Measurements from ENCODE around the gene QRFP. TPM values are rescaled to one million over a fixed set of nuclear protein-coding genes. Genes with fewer than 3 reads are reported as not detected.

QRFP gene
- total RNA-seq, 1 experiment from 2014 or later: not detected

DNA sequence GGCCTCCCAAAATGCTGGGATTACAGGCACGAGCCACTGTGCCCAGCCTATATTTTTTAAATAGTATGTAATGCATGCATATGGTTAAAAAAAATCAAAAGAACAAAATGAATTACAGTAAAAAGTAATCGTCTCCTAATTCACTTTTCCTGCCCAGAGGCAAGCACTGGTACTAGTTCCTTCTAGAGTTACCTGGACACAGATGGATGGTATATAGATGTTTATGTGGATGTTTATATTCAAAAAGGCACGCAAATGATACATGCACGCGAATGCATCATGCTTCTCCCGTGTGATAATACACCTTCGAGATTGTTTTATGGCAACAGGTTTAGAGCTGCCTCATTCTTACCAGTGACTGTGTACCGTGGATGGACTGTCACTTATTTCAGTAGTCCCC is 40.1 kb downstream of the QRFP start:
- Mint-ChIP-seq H3K27ac (no peak overlapping the region), H3K9me3 (no peaks in the 10 kb centered on the region), H3K36me3 (ENCODE audit: insufficient read depth in 1 of 3, low read depth in 3 of 3) (peaks cover 11 to 49% (median 44%) of the 10 kb centered on the region in 3 experiments; a peak in 6 of 7 replicates), H3K4me1 (peaks cover 6 to 20% of the 10 kb centered on the region in 2 experiments; a peak in 3 of 4 replicates), H3K27me3 (ENCODE audit: low read depth) (no peaks in the 10 kb centered on the region), H3K4me3 (no peak overlapping the region)
- H3K4me1 ChIP-seq (ENCODE audit: insufficient read depth, low read length): 0 out of 2 replicates have a peak, but pooled peaks cover 2% of the 10 kb centered on the region
- H2BK20ac ChIP-seq (ENCODE audit: low read depth, low read length, poor library complexity, severe bottlenecking): no peak overlapping the region
- H3K27ac ChIP-seq (ENCODE audit: insufficient read length, low read depth, low read length): no peak overlapping the region
- no peaks in the 10 kb centered on the region for H3K9me3 ChIP-seq (ENCODE audit: control insufficient read depth, low read depth, low read length)
- H3T11ph ChIP-seq (ENCODE audit: low read length): no peak overlapping the region
- no peaks in the 10 kb centered on the region for H4K20me1 ChIP-seq (ENCODE audit: control insufficient read depth, insufficient read depth, insufficient read length)
- DNase-seq: no peak
- no peak overlapping the region for H4K8ac ChIP-seq (replicated peaks; ENCODE audit: insufficient read length, low read depth, low read length)
- peaks cover 2% of the 10 kb centered on the region for H3K79me2 ChIP-seq (ENCODE audit: insufficient read depth, low read length)
- no peak overlapping the region for H2BK15ac ChIP-seq (ENCODE audit: low read depth, low read length)
- no peak overlapping the region for H3K4ac ChIP-seq (ENCODE audit: low read depth, low read length)
- no peak overlapping the region for H4K91ac ChIP-seq (ENCODE audit: insufficient read length, low read depth, low read length)
- no peak overlapping the region for H3K18ac ChIP-seq (ENCODE audit: insufficient read length, low read depth, low read length)
- no peak overlapping the region for H3K23ac ChIP-seq (ENCODE audit: insufficient read length, low read depth, low read length)
- H3K4me2 ChIP-seq (ENCODE audit: insufficient read depth, insufficient read length, low read length): no peak overlapping the region
- no peak overlapping the region for H2AFZ ChIP-seq (ENCODE audit: low read length)
- no CpG with 5 or more reads among the region's 8 CpGs for WGBS (ENCODE audit: extremely low coverage, insufficient read length, low lambda C conversion rate)
- H3K27me3 ChIP-seq (ENCODE audit: insufficient read depth, low read length): no peaks in the 10 kb centered on the region
- no peak overlapping the region for H2BK12ac ChIP-seq (ENCODE audit: insufficient read length, low read depth, low read length)
- H3K56ac ChIP-seq (ENCODE audit: insufficient read length, low read depth, low read length): no peak overlapping the region
- no peaks in the 10 kb centered on the region for H3K79me1 ChIP-seq (ENCODE audit: insufficient read depth, low read depth, low read length, poor library complexity, severe bottlenecking)
- TF ChIP-seq, protein P1, sequence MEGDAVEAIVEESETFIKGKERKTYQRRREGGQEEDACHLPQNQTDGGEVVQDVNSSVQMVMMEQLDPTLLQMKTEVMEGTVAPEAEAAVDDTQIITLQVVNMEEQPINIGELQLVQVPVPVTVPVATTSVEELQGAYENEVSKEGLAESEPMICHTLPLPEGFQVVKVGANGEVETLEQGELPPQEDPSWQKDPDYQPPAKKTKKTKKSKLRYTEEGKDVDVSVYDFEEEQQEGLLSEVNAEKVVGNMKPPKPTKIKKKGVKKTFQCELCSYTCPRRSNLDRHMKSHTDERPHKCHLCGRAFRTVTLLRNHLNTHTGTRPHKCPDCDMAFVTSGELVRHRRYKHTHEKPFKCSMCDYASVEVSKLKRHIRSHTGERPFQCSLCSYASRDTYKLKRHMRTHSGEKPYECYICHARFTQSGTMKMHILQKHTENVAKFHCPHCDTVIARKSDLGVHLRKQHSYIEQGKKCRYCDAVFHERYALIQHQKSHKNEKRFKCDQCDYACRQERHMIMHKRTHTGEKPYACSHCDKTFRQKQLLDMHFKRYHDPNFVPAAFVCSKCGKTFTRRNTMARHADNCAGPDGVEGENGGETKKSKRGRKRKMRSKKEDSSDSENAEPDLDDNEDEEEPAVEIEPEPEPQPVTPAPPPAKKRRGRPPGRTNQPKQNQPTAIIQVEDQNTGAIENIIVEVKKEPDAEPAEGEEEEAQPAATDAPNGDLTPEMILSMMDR (conservative IDR thresholded peaks at IDR 0.05): no peak
- H2BK5ac ChIP-seq (ENCODE audit: insufficient read length, low read length): no peak overlapping the region
- no peaks in the 10 kb centered on the region for H3K23me2 ChIP-seq (ENCODE audit: insufficient read length, low read depth, low read length, poor library complexity, severe bottlenecking)
- H2BK120ac ChIP-seq (ENCODE audit: low read depth, low read length, poor library complexity, severe bottlenecking): no peak overlapping the region
- H3K14ac ChIP-seq (ENCODE audit: insufficient read depth, low read length): no peak overlapping the region
- no peak overlapping the region for H4K5ac ChIP-seq (ENCODE audit: insufficient read length, low read depth, low read length)
- H2AK5ac ChIP-seq (ENCODE audit: insufficient read length, low read length): no peak overlapping the region
- no peak overlapping the region for H3K9ac ChIP-seq (ENCODE audit: extremely low read depth, insufficient read length, low read length)
